PC-9 (cell line): ENCODE measurements around the gene ANKRD17. TPM values are rescaled to one million over a fixed set of nuclear protein-coding genes. Genes with fewer than 3 reads are reported as not detected.
A peak's percentile ranks its signal among the peaks of the same experiment; 100 is the strongest.
"Not testable (repeated sequence)": the region's sequence is repeated elsewhere in the genome, so short reads cannot be mapped to it uniquely, and the experiment has no call there.

Experiments used
- BruUV-seq: library from RNA; stranded (reverse); fragments of 400-500 nt; replicated peaks from 2 replicates; lab custom pipeline; 2021; lab: Mats Ljungman, UMichigan
- CTCF ChIA-PET: fragments of 300-600 bp; sonication (Branson Sonifier 250); formaldehyde crosslinking; loops from one replicate; lab custom pipeline; 2022; ENCODE audit warnings: antibody characterized with exemption; lab: Charles Lee
- POLR2A ChIA-PET: fragments of 300-600 bp; sonication (Branson Sonifier 250); formaldehyde crosslinking; loops from one replicate; lab custom pipeline; 2022; ENCODE audit warnings: antibody characterized with exemption; ENCODE audit not compliant: unreplicated experiment; lab: Charles Lee
- DNase-seq, 2 experiments: peaks; one replicate each; pipeline versions ENCODE4 v3.0.0 to v3.0.0-alpha.2; 2015 to 2022; ENCODE audit warnings: mixed read lengths in 1 of 2
- H2AFZ ChIP-seq: fragments of 200-600 bp; sonication (generic); 2 replicates; pipeline ENCODE4 v1.8.1; 2017; ENCODE audit warnings: antibody characterized with exemption
- H3F3A ChIP-seq: fragments of 200-600 bp; sonication (generic); 2 replicates; pipeline ENCODE4 v1.8.1; 2017; ENCODE audit warnings: antibody characterized with exemption, mild to moderate bottlenecking, low read depth; ENCODE audit not compliant: insufficient read depth
- H3K27ac ChIP-seq: fragments of 200-600 bp; sonication (generic); 2 replicates; pipeline ENCODE4 v1.6.1; 2016; ENCODE audit warnings: mixed run types
- H3K27me3 ChIP-seq: fragments of 200-600 bp; sonication (generic); 2 replicates; pipeline ENCODE4 v1.6.1; 2016; ENCODE audit warnings: low read depth, mixed run types; ENCODE audit not compliant: insufficient read depth
- H3K36me3 ChIP-seq: fragments of 200-600 bp; sonication (generic); 2 replicates; pipeline ENCODE4 v1.6.1; 2016; ENCODE audit warnings: low read depth, mixed run types
- H3K4me1 ChIP-seq: fragments of 200-600 bp; sonication (generic); replicated peaks from 2 replicates; pipeline ENCODE4 v1.6.1; 2016; ENCODE audit warnings: mixed run types; ENCODE audit not compliant: insufficient read depth
- H3K4me2 ChIP-seq: fragments of 200-600 bp; sonication (generic); 2 replicates; pipeline ENCODE4 v1.6.1; 2017; ENCODE audit warnings: mixed run types
- H3K4me3 ChIP-seq: fragments of 200-600 bp; sonication (generic); 2 replicates; pipeline ENCODE4 v1.6.1; 2016; ENCODE audit warnings: mixed run types
- H3K79me2 ChIP-seq: fragments of 200-600 bp; sonication (generic); 2 replicates; pipeline ENCODE4 v1.6.1; 2017; ENCODE audit warnings: low read depth, mixed run types
- H3K9me2 ChIP-seq: fragments of 200-600 bp; sonication (generic); 2 replicates; pipeline ENCODE4 v1.8.1; 2017; ENCODE audit warnings: mild to moderate bottlenecking; ENCODE audit not compliant: insufficient read depth
- H3K9me3 ChIP-seq: fragments of 200-600 bp; sonication (generic); 2 replicates; pipeline ENCODE4 v1.8.1; 2016; ENCODE audit warnings: low read depth; ENCODE audit not compliant: insufficient read depth
- H4K20me1 ChIP-seq: fragments of 200-600 bp; sonication (generic); 2 replicates; pipeline ENCODE4 v1.8.1; 2017; ENCODE audit not compliant: insufficient read depth
- CTCF ChIP-seq: fragments of 200-600 bp; sonication (generic); conservative IDR thresholded peaks from 2 replicates; pipeline ENCODE4 v1.6.1; 2017; ENCODE audit warnings: mixed run types, antibody characterized with exemption, mild to moderate bottlenecking, moderate library complexity
- EZH2 ChIP-seq: fragments of 200-600 bp; sonication (generic); IDR thresholded peaks from 2 replicates; pipeline ENCODE4 v1.8.0; 2017; ENCODE audit warnings: antibody characterized with exemption, low read depth
- intact Hi-C: fragments of 100-400 bp; cut with micrococcal nuclease; formaldehyde crosslinking; loops from one replicate; pipeline ENCODE4 v1.10.0; 2022; ENCODE audit not compliant: unreplicated experiment
- total RNA-seq: library from RNA; stranded (reverse); gene quantifications from 2 replicates; pipeline ENCODE4 v1.2.3, GENCODE V29; 2021

ANKRD17 gene
- total RNA-seq, 1 experiment from 2014 or later = 37.9 TPM

- Histone ChIP-seq H3K4me2 (peak overlapping the region; percentile 81), H3K4me3 (peak overlapping the region; percentile 82), H3K36me3 (no peaks in the 10 kb centered on the region), H3K27ac (peak overlapping the region; percentile 94), H2AFZ (peak overlapping the region; percentile 83), H3K27me3 (no peaks in the 10 kb centered on the region), H3K79me2 (peaks cover 76% of the 10 kb centered on the region), H3K9me2 (no peaks in the 10 kb centered on the region), H3K4me1 (peaks cover 22% of the 10 kb centered on the region), H3K9me3 (no peaks in the 10 kb centered on the region), H3F3A (no peaks in the 10 kb centered on the region), H4K20me1 (peaks cover 35% of the 10 kb centered on the region)
- POLR2A ChIA-PET = interaction anchor here (0.6 kb wide), 1 partner anchor 27 kb away, joined by 3 read pairs; no protein-coding TSS in a partner anchor
- intact Hi-C loops = loop anchor here (2.0 to 10.0 kb wide), 2 partner anchors 114 to 190 kb away; partner anchors contain the start of gene COX18
- CTCF ChIA-PET = interaction anchor here (0.7 to 1.0 kb wide), 3 partner anchors 57 to 606 kb away, joined by 3 to 14 read pairs (median 8); no protein-coding TSS in a partner anchor
- BruUV-seq = no TSS peak
- TF ChIP-seq EZH2 (no peak), CTCF (no peak)
- DNase-seq = no peak
Observed at GRCh38 chr4:73258436-73258685, 237 bp downstream of the ANKRD17 start.

- no peak for TF ChIP-seq EZH2
- no peak for TF ChIP-seq CTCF
- peaks cover 81% of the 10 kb centered on the region for H3K79me2 ChIP-seq
- peak overlapping the region; percentile 94 for H3K27ac ChIP-seq
- no peaks in the 10 kb centered on the region for H3K9me3 ChIP-seq
- CTCF ChIA-PET = interaction anchor here (0.7 to 1.0 kb wide), 3 partner anchors 51 to 607 kb away, joined by 3 to 14 read pairs (median 8); no protein-coding TSS in a partner anchor
- peak in 1 of 2 experiments; percentile 39 for DNase-seq
- H3K4me2 ChIP-seq = peak overlapping the region; percentile 81
- POLR2A ChIA-PET = no interaction called here
- H4K20me1 ChIP-seq = peaks cover 40% of the 10 kb centered on the region
- no peaks in the 10 kb centered on the region for H3K9me2 ChIP-seq
- H2AFZ ChIP-seq = peak overlapping the region; percentile 83
- no peaks in the 10 kb centered on the region for H3F3A ChIP-seq
- no peaks in the 10 kb centered on the region for H3K27me3 ChIP-seq
- intact Hi-C loops = loop anchor here (2.0 to 10.0 kb wide), 2 partner anchors 113 to 189 kb away; partner anchors contain the start of gene COX18
- peak overlapping the region; percentile 82 for H3K4me3 ChIP-seq
- H3K36me3 ChIP-seq = no peaks in the 10 kb centered on the region
- peaks cover 22% of the 10 kb centered on the region for H3K4me1 ChIP-seq
- no TSS peak for BruUV-seq
Observed at GRCh38 chr4:73257651-73258435, 755 bp downstream of the ANKRD17 start.

- CTCF ChIA-PET = interaction anchor here (0.5 to 0.9 kb wide), 2 partner anchors 50 to 206 kb away, joined by 3 to 5 read pairs; no protein-coding TSS in a partner anchor
- DNase-seq = peak; percentile 41 to 68
Observed at GRCh38 chr4:73257234-73257633, 1.4 kb downstream of the ANKRD17 start.

GRCh38 chr4:73255847-73256246 is 2.8 kb downstream of the ANKRD17 start:
- Histone ChIP-seq H4K20me1 (peaks cover 60% of the 10 kb centered on the region), H3K79me2 (peaks cover 91% of the 10 kb centered on the region), H3K4me3 (peak overlapping the region; percentile 82; the same call in 1 of the 2 replicates), H3K4me1 (peaks cover 22% of the 10 kb centered on the region), H3K4me2 (peak overlapping the region; percentile 81)
- H3K27ac ChIP-seq, H3K36me3 ChIP-seq, H2AFZ ChIP-seq, H3K27me3 ChIP-seq, DNase-seq, H3K9me3 ChIP-seq, H3F3A ChIP-seq, CTCF ChIA-PET, POLR2A ChIA-PET, H3K9me2 ChIP-seq: not testable (repeated sequence)
- intact Hi-C loops = loop anchor here (10.0 kb wide), 1 partner anchor 111 kb away; no protein-coding TSS in a partner anchor
- BruUV-seq = TSS peak; percentile 21

More at GRCh38 chr4:73257234-73257633, 1.4 kb downstream of the ANKRD17 start:
- H3K9me3 ChIP-seq = no peaks in the 10 kb centered on the region
- peaks cover 22% of the 10 kb centered on the region for H3K4me1 ChIP-seq
- intact Hi-C loops = loop anchor here (10.0 kb wide), 1 partner anchor 112 kb away; no protein-coding TSS in a partner anchor
- H4K20me1 ChIP-seq = peaks cover 46% of the 10 kb centered on the region
- no TSS peak for BruUV-seq
- no peaks in the 10 kb centered on the region for H3K9me2 ChIP-seq
- peak; percentile 73 for TF ChIP-seq CTCF
- TF ChIP-seq EZH2 = no peak
- H3K4me2 ChIP-seq = peak overlapping the region; percentile 81
- POLR2A ChIA-PET = no interaction called here
- peak overlapping the region; percentile 94 for H3K27ac ChIP-seq
- no peaks in the 10 kb centered on the region for H3K36me3 ChIP-seq
- no peaks in the 10 kb centered on the region for H3K27me3 ChIP-seq
- peak overlapping the region; percentile 83; the same call in 1 of the 2 replicates for H2AFZ ChIP-seq
- H3F3A ChIP-seq = no peaks in the 10 kb centered on the region
- peaks cover 87% of the 10 kb centered on the region for H3K79me2 ChIP-seq
- peak overlapping the region; percentile 82 for H3K4me3 ChIP-seq
